Cortex of kidney (tissue), 1 donor: ENCODE results near the gene PMPCA.

Experiments
- DNase-seq: peaks from one replicate; lab custom pipeline; 2025; lab: John Stamatoyannopoulos, UW

Gene PMPCA

DNA sequence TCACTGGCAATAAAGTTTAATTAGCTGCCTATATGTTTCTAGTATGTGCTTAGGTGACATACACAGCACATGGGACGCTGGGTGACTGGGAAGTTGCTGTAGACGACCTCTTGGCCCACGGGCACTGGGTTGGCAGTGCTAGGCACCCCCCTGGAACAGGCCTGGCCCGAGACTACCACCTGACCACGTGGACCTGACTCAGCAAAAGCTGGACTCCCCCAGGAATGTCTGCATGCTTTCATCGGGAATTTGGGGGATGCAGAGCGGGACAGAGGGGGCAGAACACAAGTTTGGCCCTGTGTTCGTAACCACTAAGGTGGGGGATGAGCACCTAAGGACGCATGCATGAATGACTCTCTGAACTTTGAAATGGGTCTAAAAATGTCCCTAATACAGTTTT is 45.8 kb downstream of the PMPCA start:
- DNase-seq, result no peak

DNA sequence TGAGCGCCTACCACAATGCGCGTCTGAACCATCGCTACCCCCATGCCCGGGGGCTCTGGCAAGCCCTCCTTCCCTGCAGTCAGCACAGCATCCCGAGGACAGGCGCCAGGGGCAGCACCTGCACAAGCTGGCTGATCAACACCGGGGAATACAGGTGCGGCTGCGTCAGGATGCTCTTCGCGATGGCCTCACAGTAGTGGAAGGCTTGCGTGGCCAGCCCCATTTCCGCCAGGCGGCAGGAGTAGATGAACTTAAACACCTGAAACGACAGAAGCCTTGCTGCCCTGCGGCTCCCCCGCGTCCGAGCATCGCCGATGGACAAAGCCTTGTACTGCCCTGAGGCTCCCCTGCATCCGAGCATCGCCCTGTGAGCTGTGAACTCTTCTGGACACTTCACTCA is 46.9 kb downstream of the PMPCA start:
- DNase-seq, result no peak

DNA sequence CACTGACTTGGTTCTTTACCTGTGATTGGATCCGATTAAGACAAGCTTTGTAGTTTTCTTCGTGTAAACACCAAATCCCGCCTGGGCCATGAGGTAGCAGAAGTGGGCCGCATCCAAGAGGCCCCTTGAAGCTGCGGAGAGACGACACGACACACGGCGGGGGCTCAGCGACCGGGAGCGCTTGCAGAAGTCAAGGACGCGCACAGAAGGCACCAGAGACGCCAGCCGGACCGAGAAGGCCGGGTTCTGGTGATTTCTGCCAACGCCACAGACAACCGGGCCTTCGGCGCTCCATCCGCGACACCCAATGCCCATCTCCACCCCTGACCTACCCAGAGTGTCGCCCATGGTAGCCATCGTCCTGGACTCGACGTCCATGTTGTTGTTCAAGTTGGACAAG is 49.0 kb downstream of the PMPCA start:
- no peak for DNase-seq

DNA sequence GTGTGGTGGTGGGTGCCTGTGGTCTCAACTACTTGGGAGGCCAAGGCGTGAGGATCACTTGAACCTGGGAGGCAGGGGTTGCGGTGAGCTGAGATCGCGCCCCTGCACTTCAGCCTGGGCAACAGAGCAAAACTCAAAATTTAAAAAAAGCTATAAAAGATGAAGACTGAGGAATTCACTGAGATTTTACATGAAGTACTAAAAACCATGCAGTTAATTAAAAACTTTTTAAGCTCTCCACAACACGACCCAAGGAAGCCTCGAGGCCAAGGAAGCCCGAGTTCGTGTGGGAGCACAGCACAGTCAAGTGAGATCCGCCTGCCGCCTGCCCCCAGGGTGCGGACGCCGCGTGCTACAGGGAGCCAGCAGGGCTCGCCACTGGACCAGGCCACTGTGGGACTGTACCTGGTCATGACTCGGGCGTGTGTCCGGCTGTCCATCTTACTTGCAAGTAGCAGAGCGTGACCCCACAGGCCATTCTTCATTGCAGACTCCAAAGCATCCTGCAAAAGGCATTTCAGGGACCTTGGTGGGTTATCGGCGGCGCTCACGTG is 50.4 kb downstream of the PMPCA start:
- no peak for DNase-seq

DNA sequence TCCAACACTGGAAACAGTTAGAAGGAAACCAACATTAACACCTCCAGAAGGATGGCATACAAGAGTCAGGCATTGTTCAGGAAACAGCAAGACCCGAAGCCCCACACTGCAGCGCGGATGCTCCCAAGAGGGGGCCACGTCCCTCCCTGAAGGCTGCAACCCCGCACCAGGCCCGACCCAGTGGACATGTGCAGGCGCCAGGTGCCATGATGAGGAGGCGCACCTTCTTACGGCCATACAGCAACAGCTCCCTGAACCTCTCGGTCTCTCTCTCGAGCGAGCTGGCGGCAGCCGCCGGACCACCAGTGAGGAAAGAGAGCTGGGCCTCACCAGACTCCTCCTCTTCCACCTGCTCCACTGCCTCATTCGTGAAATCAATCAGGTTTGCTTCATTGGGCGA is 52.2 kb downstream of the PMPCA start:
- no peak for DNase-seq

DNA sequence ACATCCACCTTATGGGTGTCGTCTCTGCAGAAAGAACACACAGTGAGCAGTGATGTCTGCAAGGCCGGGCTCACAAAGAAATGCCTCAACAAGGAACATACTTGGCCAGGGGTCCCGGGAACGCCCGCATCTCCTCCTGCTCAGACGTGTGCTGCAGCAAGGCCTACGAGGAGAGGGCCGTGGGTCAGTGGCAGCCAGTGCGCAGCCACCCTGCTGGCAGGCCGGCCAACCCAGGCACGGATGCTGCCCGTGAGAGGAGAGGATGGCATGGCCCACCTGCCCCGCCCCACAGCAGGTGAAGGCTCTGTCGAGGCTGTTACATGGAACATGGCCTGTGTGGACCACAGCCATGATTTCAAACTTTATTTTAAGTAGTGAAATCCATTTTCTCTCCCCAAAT is 53.1 kb downstream of the PMPCA start:
- no peak for DNase-seq

DNA sequence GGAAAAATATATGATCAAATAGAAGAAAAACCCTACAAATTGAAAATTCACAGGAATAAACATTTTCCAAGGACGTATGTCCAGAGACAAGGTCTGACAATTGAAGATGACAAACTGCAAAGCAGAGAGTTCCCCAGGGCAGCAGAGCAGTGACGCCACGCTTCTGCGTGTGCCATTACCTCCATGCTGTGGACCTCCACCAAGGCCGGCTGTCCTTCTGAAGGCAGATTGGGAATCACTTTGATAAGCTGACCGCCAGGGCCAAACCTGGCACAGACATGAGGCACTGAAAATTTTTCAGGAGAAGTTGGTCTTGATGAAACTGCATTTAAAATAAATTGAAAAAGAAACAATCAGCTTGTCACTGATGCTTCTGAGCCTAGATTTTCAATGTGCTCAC is 53.8 kb downstream of the PMPCA start:
- DNase-seq, result no peak

DNA sequence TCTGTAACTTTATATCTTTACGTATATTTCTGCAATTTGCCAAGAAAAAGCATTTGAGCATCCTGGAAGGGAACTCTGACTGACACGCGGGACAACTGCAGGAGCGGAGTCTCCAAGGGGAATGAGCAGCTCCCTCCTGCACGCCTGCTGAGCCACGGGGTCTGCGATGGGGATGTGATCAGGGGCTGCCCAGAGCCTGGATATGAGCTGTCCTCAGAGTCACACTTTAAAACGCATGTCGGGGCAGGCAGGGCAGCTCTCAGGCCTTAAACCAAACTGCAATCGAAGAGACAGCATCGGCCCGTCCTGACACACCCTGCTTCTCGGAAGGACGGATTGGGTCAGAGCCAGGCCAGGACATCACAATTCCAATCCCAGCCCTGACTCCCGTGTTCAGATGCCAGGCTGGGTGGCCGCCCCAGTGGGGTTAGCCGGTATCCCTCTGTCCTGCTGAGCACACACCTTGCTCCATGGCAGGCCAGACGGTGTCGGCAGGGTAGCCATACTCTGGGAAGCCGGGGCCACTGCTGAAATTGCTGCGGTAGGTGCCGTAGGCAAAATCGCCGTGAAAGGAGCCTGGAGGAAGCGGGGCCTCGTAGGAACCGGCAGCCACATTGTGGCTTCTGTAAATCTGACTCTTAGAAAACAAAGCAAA is 55.2 kb downstream of the PMPCA start:
- DNase-seq, result no peak

DNA sequence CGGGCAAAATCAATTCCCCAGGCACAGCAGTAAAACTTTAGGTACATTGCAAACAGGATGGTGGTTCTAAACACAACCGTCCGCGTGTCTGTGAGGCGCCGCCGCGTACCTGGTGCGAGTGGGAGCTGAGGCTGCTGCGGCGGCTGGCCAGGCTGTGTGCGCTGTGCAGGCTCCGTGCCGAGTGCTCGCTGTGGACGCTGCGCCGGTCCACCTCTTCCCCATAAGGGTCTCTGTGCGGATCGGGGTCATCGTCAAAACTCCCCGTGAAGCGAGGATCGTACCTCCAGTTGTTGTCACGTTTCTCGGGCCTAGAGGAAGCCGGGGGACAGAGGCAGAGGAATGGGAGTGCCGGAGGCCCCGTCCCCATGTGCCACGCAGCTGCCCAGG is 55.7 kb downstream of the PMPCA start:
- no peak for DNase-seq

DNA sequence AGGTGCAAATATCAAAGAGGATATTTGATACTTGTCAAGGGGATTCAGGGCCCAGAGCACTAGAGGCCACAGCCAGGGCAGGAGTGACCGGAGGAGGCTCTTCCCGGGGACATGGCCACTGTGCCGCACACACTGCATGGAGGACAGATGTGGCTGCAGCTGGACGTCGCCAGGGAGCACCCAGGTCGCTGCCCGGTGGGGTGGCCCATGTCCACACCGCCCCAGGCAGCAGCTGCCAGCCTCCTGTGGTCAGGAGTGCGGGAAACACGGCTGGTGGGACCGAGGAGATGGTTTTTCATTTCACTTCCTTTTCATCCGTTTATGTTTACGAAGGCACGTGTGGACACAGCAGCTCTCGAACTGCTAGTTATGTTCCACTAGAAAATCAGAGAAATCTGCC is 57.3 kb downstream of the PMPCA start:
- DNase-seq, result no peak

DNA sequence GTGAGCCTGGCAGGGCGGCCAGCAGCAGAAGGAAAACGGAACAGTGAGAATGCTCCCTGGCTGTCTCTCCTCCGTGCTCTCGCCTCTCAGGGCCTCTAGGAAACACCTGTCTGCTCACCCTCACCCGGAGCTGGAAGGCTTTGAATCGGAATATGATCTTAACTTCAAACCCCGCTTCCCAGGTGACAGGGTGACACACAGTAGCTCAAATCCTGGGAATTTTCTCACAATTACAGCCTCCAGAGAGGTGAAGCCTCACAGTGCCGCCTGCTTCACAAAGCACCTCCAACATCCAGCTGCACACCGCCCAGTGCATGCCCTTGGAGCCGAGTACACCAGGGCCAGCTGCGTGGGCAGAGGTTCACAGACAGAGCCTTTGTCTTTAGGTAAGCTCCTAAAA is 59.9 kb downstream of the PMPCA start:
- DNase-seq, result no peak

DNA sequence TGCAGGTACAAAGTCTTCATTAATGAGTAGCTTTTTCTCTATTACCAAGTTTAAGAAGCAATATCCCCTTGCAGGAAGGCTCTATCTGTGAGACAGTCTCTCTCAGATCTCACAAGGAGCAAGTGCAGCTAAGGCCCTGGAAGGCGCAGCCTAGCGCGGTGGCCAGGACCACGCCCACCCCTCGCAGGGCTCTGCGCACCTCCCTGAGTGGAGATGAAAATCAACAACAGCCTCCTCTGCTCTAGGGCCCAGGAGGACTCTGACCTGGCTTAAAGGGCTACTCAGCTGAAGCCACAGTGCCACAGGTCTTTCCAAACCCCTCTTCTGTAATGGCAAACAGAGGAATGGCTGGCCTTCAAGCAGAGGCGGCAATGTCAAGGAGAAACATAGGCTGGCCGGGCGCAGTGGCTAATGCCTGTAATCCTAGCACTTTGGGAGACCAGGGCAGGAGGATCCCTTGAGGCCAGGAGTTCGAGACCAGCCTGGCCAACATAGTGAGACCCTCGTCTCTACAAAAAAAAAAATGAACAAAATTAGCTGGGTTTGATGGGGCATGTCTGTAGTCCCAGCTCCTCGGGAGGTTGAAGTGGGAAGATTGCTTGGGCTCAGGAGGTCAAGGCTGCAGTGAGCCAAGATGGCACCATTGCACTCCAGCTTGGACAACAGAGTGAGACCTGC is 60.5 kb downstream of the PMPCA start:
- DNase-seq, result no peak

DNA sequence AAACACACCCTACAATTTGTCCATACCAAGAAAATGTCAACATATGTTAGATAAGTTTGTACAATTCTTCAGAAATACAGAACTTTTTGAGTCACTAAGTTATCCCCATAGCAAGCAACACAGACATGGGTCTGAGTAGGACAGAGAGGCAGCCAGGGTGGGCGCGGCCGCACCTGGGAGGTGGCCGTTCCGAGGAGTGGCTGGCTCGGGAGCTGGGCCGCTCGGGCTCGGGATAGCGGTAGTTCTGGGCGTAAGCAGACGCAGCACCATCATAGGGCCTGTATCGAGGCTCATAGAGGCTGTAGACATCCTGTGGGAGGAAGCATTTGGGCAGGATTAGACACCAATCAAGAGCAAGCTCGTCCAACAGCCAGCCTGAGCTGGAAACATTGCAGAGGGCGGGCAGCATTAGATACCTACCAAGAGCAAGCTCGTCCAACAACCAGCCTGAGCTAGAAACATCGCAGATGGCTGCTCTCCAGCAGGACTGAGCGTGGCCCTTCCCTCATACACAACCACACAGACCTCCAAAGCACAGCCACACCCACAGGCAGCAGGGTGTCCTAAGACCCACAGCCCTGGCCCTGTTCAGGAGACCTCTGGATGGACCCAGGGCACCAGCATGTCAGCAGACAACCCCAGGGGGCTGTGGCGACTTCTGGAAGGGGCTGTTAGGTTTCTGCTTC is 61.5 kb downstream of the PMPCA start:
- DNase-seq, result no peak

DNA sequence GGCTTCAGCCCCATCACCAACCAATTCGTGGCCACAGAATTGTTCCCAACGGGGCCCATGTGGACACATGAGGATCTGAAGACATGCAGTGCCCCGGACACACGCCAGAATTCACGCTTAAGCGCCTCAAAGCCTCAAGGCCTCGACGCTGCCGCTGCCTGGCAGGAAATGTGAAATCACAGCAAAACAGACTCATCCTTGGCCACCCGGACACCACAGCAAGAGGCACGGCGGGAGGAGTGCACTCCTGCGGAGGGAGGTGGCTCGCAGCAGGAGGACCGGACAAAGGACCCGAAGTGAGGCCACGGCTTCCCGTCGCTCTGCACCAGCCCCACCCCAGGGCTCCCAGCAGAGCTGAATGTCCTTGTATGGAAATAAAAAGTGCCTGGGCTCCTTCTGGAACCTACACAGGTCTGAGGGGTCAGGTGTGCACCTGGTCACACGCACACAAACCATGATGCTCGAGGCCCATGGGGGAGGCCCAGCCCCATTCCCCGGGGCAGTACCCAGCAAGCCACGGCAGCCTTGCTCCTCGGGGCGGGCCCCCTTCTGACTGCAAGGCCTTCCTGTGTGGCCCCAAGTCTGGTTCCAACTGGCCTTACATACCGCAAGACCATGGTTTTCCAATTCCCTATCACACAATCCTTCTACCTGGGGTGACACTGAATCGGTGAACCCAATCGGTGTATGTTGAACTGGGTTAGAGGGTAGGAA is 62.3 kb downstream of the PMPCA start:
- DNase-seq, result no peak

DNA sequence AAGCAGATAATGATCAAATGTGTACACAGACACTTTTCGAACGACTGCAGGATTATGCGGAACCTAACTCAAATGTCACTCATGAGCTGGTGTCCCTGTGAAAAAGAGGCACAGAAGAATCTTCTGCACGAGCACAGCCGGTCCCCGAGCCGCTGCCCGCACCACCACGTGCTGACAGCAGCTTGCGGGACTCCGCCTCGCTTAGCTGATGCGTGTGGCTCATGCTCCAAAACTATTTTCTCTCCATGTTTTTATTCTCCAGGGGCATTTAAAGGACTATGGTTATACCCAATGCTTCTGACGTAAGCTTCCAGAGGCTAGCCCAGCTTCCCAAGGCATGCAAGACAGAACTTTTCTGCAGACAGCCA is 62.9 kb downstream of the PMPCA start:
- DNase-seq, result no peak
